Aortic smooth muscle cell (primary cell): ENCODE measurements around the gene CTAG1A. TPM values are rescaled to one million over a fixed set of nuclear protein-coding genes. Genes with fewer than 3 reads are reported as not detected.

Experiments used
- total RNA-seq: library from RNA; depleted of rRNA; stranded (reverse); fragments of >200 nt; gene quantifications from 2 replicates; pipeline ENCODE4 v1.2.3, GENCODE V29; 2014

Gene CTAG1A
- not detected in 2 replicates for total RNA-seq

DNA sequence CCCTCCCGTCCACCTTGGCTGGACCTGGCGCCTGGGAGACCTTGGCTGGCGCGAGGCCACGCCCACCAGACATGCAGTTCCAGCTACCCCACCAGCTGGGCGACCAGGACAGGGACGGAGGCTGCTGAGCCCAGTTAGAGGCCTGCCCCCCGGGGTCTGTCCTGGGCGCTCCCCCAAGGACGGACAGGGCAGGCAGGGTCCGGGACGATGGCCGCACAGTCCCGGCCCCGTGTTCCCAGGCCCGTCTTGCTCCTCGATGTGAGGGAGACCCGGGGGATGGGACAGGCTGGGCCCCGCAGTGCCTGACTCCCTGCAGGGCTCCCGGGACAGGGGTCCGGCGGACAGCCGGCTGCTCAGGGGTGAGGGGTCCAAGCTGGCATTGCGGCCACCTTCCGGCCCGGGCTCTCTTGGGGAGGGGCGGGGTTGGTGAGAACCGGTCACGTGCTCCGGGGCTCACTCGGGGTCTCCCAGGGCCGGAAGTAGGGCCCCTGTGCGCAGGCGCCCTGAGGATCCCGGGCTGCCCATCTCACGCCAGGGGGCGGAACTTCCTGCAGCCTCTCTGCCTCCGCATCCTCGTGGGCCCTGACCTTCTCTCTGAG is at the start of gene CTAG1A:
TSS of gene CTAG1A (plus strand) at position 549 of the 599 bp plus-strand sequence. CDS start 74 bp downstream, outside the sequence.

DNA sequence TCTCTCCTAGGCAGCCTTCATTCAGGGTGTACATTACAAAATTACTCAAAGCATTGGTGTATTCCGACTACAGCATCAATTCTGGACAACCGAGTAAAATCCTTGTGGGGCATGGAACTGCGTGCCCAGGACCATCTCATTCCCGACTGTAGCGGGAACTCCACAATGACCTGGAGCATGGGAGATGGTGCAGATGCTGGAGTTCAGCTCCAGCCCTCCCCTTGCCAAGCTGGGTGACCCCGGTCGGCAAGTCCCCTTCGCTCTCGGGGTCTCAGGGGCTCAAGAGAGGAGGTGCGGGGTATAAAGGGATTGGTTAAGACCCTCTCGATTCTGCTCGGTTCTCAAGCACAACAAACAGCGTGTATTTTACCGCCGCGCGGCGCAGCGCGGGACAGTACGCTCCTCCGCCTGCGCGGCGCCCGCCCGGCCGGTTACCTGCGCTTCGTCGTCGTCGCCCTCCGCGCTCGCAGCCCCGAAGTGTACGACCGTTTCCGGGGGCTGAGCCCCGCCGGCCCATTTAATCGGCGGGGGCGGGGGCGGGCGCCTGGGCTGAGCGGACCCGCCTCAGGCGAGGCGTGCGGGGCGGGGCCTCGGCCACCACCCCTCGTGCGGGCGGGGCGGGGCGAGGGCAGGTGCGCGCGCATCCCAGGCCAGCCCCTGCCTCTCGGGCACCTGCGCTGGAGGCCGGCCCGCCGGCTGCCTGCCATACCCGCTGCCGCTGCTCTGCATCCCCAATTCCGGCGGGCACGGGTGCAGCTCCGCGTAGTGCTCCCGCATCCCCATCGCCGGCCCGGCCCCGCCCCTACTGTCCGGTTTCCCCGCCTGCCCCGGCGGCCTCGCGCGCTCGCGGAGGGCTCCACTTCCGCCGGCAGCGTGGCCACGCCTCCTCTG is 38.3 kb upstream of the CTAG1A start, which contains the start of gene G6PD:
TSS of gene G6PD (minus strand) at position 493 of the 891 bp plus-strand sequence. CDS start 691 bp downstream, outside the sequence.

DNA sequence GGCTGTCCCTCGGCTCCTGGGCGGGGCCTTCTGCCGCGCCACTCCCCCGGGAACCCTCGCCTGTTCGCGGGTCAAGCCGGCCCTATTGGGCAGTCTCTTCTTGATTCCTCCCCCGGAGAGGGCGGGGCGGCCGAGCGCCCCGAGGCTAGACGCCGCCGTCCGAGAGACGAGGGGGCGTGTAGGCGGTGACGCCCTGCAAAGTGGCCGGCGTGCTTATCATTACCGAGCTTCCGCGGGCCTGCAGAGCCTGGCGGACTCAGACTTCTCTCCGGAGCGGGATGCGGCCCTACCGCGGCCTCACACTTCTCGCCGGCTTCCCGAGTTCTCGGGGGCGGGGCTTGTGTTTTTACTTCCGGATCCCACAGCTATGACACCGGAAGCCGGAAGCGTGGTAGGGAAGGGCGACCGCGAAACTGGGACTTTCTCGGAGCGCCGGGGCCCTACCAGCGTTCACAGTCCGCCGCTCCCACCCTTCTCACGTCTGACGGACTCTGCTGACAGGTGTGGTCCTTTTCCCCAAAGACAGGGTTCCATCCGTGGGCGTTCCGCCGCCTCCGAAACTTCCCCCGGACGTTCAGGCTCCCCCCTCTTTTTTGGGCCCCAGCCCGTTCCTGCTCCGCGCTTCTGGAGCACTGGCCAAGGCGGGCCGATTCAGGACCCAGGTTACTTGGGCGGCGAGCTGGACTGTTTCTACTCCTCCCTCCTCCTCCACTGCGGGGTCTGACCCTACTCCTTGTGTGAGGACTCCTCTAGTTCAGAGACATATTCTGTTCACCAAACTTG is 37.5 kb upstream of the CTAG1A start, which contains the start of gene IKBKG:
TSS of gene IKBKG (plus strand) at position 376 of the 783 bp plus-strand sequence. CDS start 4,383 bp downstream, outside the sequence.

GRCh38 chrX:154619182-154619581 is 34.2 kb downstream of the CTAG1A start, which contains the start of gene CTAG1B:
CTAG1B (minus strand) TSS chrX:154619282; CDS start chrX:154619218, 64 bp downstream.

Other genes with a start within 250 kb of the CTAG1A start
- gene FLNA, start 210.5 kb upstream of the CTAG1A start, total RNA-seq, result 2,321 and 2,651 TPM in 2 replicates
- gene EMD, start 205.8 kb upstream of the CTAG1A start, total RNA-seq, result 24.4 and 27.7 TPM in 2 replicates
- 2,053 and 2,384 TPM in 2 replicates for gene RPL10, start 186.8 kb upstream of the CTAG1A start, total RNA-seq
- 128 and 141 TPM in 2 replicates for gene DNASE1L1, start 175.9 kb upstream of the CTAG1A start, total RNA-seq
- gene TAFAZZIN, start 173.6 kb upstream of the CTAG1A start, total RNA-seq, result 13.3 and 16.0 TPM in 2 replicates
- 55.6 and 70.9 TPM in 2 replicates for gene ATP6AP1, start 156.5 kb upstream of the CTAG1A start, total RNA-seq
- 90.6 and 111 TPM in 2 replicates for gene GDI1, start 148.0 kb upstream of the CTAG1A start, total RNA-seq
- 107 and 133 TPM in 2 replicates for gene FAM50A, start 141.0 kb upstream of the CTAG1A start, total RNA-seq
- gene PLXNA3, start 126.9 kb upstream of the CTAG1A start, total RNA-seq, result 20.3 and 22.1 TPM in 2 replicates
- 14.2 and 20.3 TPM in 2 replicates for gene LAGE3, start 105.9 kb upstream of the CTAG1A start, total RNA-seq
- 35.7 and 43.7 TPM in 2 replicates for gene UBL4A, start 98.5 kb upstream of the CTAG1A start, total RNA-seq
- 15.9 and 16.5 TPM in 2 replicates for gene SLC10A3, start 94.5 kb upstream of the CTAG1A start, total RNA-seq
- 29.7 and 31.0 TPM in 2 replicates for gene FAM3A, start 68.9 kb upstream of the CTAG1A start, total RNA-seq
- gene G6PD, start 38.3 kb upstream of the CTAG1A start, total RNA-seq, result 73.5 and 79.2 TPM in 2 replicates
- gene IKBKG, start 37.5 kb upstream of the CTAG1A start, total RNA-seq, result 13.6 and 13.8 TPM in 2 replicates
- not detected in 2 replicates for gene CTAG1B, start 34.1 kb downstream of the CTAG1A start, total RNA-seq
- not detected in 2 replicates for gene CTAG2, start 68.4 kb downstream of the CTAG1A start, total RNA-seq
- 3.2 and 4.1 TPM in 2 replicates for gene GAB3, start 165.9 kb downstream of the CTAG1A start, total RNA-seq
- 26.3 and 42.4 TPM in 2 replicates for gene DKC1, start 177.7 kb downstream of the CTAG1A start, total RNA-seq
- gene MPP1, start 220.4 kb downstream of the CTAG1A start, total RNA-seq, result 19.9 and 23.0 TPM in 2 replicates
- gene SMIM9, start 249.5 kb downstream of the CTAG1A start, total RNA-seq, result not detected in 2 replicates